ENCODE results near the gene UBTD1.

The UBTD1 gene, protein sequence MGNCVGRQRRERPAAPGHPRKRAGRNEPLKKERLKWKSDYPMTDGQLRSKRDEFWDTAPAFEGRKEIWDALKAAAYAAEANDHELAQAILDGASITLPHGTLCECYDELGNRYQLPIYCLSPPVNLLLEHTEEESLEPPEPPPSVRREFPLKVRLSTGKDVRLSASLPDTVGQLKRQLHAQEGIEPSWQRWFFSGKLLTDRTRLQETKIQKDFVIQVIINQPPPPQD

DNA sequence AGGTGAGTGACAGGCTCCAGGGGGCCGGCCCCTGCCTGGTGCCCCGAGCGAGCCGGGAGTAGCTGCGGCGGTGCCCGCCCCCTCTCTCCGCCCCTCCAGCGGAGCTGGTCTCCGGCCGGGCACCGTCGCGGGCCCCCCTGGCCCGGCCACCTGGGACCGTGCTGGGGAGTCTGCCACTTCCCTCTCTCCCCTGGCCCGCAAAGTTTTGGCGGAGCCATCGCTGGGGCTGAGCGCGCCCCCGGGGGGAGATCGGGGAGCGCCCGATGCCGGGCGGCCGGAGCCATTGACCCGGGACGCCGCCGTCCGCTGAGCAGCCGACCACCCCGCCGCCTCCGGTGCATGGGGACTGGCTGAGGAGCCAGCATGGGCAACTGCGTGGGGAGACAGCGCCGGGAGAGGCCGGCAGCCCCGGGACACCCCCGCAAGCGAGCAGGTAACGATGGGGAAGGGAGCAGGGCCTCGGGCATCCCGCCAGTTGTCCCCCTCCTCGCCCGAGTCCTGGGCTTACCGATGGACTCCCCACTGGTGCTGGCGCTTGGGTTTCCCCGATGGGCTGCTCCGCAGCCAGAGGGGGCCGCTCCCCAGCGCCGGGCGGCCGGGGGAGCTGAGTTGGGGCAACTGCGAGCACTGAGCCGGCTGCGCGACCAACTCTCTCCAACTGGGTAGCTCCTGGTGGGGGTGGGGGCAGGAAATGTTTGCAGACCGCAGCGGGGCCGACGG lies at the start of gene UBTD1:
TSS of gene UBTD1 (plus strand) at position 84 of the 720 bp plus-strand sequence. CDS start at position 364, 280 bp downstream.
- TF ChIP-seq, protein P1, sequence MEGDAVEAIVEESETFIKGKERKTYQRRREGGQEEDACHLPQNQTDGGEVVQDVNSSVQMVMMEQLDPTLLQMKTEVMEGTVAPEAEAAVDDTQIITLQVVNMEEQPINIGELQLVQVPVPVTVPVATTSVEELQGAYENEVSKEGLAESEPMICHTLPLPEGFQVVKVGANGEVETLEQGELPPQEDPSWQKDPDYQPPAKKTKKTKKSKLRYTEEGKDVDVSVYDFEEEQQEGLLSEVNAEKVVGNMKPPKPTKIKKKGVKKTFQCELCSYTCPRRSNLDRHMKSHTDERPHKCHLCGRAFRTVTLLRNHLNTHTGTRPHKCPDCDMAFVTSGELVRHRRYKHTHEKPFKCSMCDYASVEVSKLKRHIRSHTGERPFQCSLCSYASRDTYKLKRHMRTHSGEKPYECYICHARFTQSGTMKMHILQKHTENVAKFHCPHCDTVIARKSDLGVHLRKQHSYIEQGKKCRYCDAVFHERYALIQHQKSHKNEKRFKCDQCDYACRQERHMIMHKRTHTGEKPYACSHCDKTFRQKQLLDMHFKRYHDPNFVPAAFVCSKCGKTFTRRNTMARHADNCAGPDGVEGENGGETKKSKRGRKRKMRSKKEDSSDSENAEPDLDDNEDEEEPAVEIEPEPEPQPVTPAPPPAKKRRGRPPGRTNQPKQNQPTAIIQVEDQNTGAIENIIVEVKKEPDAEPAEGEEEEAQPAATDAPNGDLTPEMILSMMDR (IDR thresholded peaks at IDR 0.05; ENCODE audit: low read depth, low read length), result no peak; the same call in none of the 2 replicates
- DNase-seq (ENCODE audit: extremely low read depth, low read depth), result no peak

DNA sequence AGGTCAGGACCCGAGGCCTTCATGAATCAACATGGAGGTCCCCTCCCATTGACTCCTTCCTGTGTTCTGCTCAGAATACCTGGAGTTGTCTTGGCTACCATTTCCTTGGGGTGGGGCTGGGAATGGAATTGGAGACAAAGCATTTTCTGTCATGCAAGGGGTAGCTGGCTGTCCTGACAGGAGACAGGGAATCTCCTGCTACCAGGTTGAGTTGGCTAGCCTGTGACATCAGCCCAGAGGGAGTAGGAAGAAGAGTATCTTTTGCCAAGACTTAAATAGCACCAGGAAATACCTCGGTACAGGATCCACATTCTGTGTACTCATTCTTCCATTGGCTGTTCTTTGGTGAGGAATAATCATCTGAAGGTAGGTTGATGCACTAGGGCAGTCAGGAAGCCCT lies 47.9 kb upstream of the UBTD1 start:
- no peak for DNase-seq (ENCODE audit: extremely low read depth, low read depth)
- TF ChIP-seq, protein P1 (IDR thresholded peaks at IDR 0.05; ENCODE audit: low read depth, low read length), result no peak

DNA sequence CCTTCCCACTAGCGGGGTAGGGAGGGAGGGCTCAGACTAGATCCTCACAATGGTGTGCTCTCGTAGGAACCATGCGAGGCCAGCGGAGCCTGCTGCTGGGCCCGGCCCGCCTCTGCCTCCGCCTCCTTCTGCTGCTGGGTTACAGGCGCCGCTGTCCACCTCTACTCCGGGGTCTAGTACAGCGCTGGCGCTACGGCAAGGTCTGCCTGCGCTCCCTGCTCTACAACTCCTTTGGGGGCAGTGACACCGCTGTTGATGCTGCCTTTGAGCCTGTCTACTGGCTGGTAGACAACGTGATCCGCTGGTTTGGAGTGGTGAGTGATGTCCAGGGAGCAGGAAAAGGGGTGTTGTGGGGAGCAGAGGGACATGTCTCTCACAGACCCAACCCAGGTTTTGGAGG lies 47.1 kb upstream of the UBTD1 start:
- DNase-seq (ENCODE audit: extremely low read depth, low read depth), result no peak
- TF ChIP-seq, protein P1 (IDR thresholded peaks at IDR 0.05; ENCODE audit: low read depth, low read length), result no peak

DNA sequence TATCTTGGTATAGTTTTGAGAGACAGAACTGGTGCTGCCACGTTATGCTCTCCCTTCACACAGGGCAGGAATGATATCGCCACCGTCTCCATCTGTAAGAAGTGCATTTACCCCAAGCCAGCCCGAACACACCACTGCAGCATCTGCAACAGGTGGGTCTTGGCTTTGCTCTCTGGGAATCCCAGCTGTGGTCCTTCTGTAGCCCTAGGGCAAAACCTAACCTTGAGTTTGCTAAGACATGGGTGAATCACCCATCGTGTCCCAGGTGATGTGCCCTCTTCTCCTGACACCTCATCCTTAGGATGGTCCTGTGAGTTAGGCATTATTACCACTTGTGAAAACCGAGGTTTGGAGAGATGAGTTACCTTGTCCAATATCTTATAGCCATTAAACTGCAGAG lies 46.4 kb upstream of the UBTD1 start:
- DNase-seq (ENCODE audit: extremely low read depth, low read depth), result no peak
- TF ChIP-seq, protein P1 (IDR thresholded peaks at IDR 0.05; ENCODE audit: low read depth, low read length), result no peak

GRCh38 chr10:97454330-97455036 lies 44.2 kb upstream of the UBTD1 start:
- TF ChIP-seq, protein P1 (IDR thresholded peaks at IDR 0.05; ENCODE audit: low read depth, low read length), result no peak
- DNase-seq (ENCODE audit: extremely low read depth, low read depth), result no peak

GRCh38 chr10:97456034-97456685 lies 42.6 kb upstream of the UBTD1 start:
- DNase-seq (ENCODE audit: extremely low read depth, low read depth), result no peak
- TF ChIP-seq, protein P1 (IDR thresholded peaks at IDR 0.05; ENCODE audit: low read depth, low read length), result no peak
